ENCODE results near the gene FETUB. TPM values are rescaled to one million over a fixed set of nuclear protein-coding genes. Genes with fewer than 3 reads are reported as not detected.

Gene FETUB
- not detected for total RNA-seq
- polyA plus RNA-seq, result not detected

- 84% methylated on average over 1 of the region's 1 CpG for WGBS
- Histone ChIP-seq H3K36me3 (ENCODE audit: insufficient read depth) (no peaks in the 10 kb centered on the region), H3K4me3 (ENCODE audit: low read depth, low read length) (no peak within 1 kb of the TSS), H3K4me1 (ENCODE audit: insufficient read depth) (no peaks in the 10 kb centered on the region), H3K27ac (ENCODE audit: low read depth) (no peak within 1 kb of the TSS)
- DNase-seq (ENCODE audit: extremely low spot score), result no peak
Observed at GRCh38 chr3:186639778-186640472, at the start of gene FETUB. FETUB (plus strand) TSS chr3:186640399; CDS start chr3:186640461, 62 bp downstream.

GRCh38 chr3:186590580-186591295 is 49.5 kb upstream of the FETUB start:
- H3K4me3 ChIP-seq (ENCODE audit: low read depth, low read length), result no peak overlapping the region
- WGBS, result 78% methylated on average over 7 of the region's 7 CpGs

GRCh38 chr3:186592682-186593081 is 47.5 kb upstream of the FETUB start:
- no peak for DNase-seq (ENCODE audit: extremely low spot score)
- WGBS, result 90% methylated on average over 4 of the region's 4 CpGs
- H3K4me3 ChIP-seq (ENCODE audit: low read depth, low read length), result no peak overlapping the region
- no peaks in the 10 kb centered on the region for H3K36me3 ChIP-seq (ENCODE audit: insufficient read depth)
- H3K27ac ChIP-seq (ENCODE audit: low read depth), result no peak overlapping the region
- H3K4me1 ChIP-seq (ENCODE audit: insufficient read depth), result no peaks in the 10 kb centered on the region

More at GRCh38 chr3:186590580-186591295, 49.5 kb upstream of the FETUB start:
- no peak for DNase-seq (ENCODE audit: extremely low spot score)
- no peaks in the 10 kb centered on the region for H3K4me1 ChIP-seq (ENCODE audit: insufficient read depth)
- no peak overlapping the region for H3K27ac ChIP-seq (ENCODE audit: low read depth)
- H3K36me3 ChIP-seq (ENCODE audit: insufficient read depth), result no peaks in the 10 kb centered on the region

GRCh38 chr3:186593862-186594261 is 46.3 kb upstream of the FETUB start:
- no peak for DNase-seq (ENCODE audit: extremely low spot score)
- Histone ChIP-seq H3K4me3 (ENCODE audit: low read depth, low read length) (no peak overlapping the region), H3K4me1 (ENCODE audit: insufficient read depth) (no peaks in the 10 kb centered on the region), H3K27ac (ENCODE audit: low read depth) (no peak overlapping the region), H3K36me3 (ENCODE audit: insufficient read depth) (no peaks in the 10 kb centered on the region)
- WGBS, result 90% methylated on average over 3 of the region's 3 CpGs

GRCh38 chr3:186594591-186595113 is 45.5 kb upstream of the FETUB start:
- DNase-seq (ENCODE audit: extremely low spot score), result no peak
- H3K36me3 ChIP-seq (ENCODE audit: insufficient read depth), result no peaks in the 10 kb centered on the region
- H3K4me3 ChIP-seq (ENCODE audit: low read depth, low read length), result no peak overlapping the region
- no peak overlapping the region for H3K27ac ChIP-seq (ENCODE audit: low read depth)
- 66% methylated on average over 6 of the region's 6 CpGs for WGBS
- H3K4me1 ChIP-seq (ENCODE audit: insufficient read depth), result no peaks in the 10 kb centered on the region

GRCh38 chr3:186596568-186597287 is 43.5 kb upstream of the FETUB start:
- H3K27ac ChIP-seq (ENCODE audit: low read depth), result no peak overlapping the region
- no peak for DNase-seq (ENCODE audit: extremely low spot score)
- no peaks in the 10 kb centered on the region for H3K36me3 ChIP-seq (ENCODE audit: insufficient read depth)
- H3K4me1 ChIP-seq (ENCODE audit: insufficient read depth), result no peaks in the 10 kb centered on the region
- no peak overlapping the region for H3K4me3 ChIP-seq (ENCODE audit: low read depth, low read length)
- 58% methylated on average over 17 of the region's 17 CpGs for WGBS

- Histone ChIP-seq H3K27ac (ENCODE audit: low read depth) (no peak overlapping the region), H3K4me3 (ENCODE audit: low read depth, low read length) (no peak overlapping the region), H3K4me1 (ENCODE audit: insufficient read depth) (no peaks in the 10 kb centered on the region), H3K36me3 (ENCODE audit: insufficient read depth) (no peaks in the 10 kb centered on the region)
- no peak for DNase-seq (ENCODE audit: extremely low spot score)
- WGBS, result 56% methylated on average over 11 of the region's 11 CpGs
Observed at GRCh38 chr3:186598108-186598784, 42.0 kb upstream of the FETUB start.

GRCh38 chr3:186598794-186599141 is 41.4 kb upstream of the FETUB start:
- H3K27ac ChIP-seq (ENCODE audit: low read depth), result no peak overlapping the region
- no peaks in the 10 kb centered on the region for H3K36me3 ChIP-seq (ENCODE audit: insufficient read depth)
- DNase-seq (ENCODE audit: extremely low spot score), result no peak
- 75% methylated on average over 4 of the region's 4 CpGs for WGBS
- H3K4me1 ChIP-seq (ENCODE audit: insufficient read depth), result no peaks in the 10 kb centered on the region
- no peak overlapping the region for H3K4me3 ChIP-seq (ENCODE audit: low read depth, low read length)

GRCh38 chr3:186599142-186599784 is 40.9 kb upstream of the FETUB start:
- Histone ChIP-seq H3K4me3 (ENCODE audit: low read depth, low read length) (no peak overlapping the region), H3K36me3 (ENCODE audit: insufficient read depth) (no peaks in the 10 kb centered on the region), H3K27ac (ENCODE audit: low read depth) (no peak overlapping the region), H3K4me1 (ENCODE audit: insufficient read depth) (no peaks in the 10 kb centered on the region)
- no peak for DNase-seq (ENCODE audit: extremely low spot score)
- 80% methylated on average over 12 of the region's 12 CpGs for WGBS

GRCh38 chr3:186599785-186600166 is 40.4 kb upstream of the FETUB start:
- Histone ChIP-seq H3K27ac (ENCODE audit: low read depth) (no peak overlapping the region), H3K4me1 (ENCODE audit: insufficient read depth) (no peaks in the 10 kb centered on the region), H3K4me3 (ENCODE audit: low read depth, low read length) (no peak overlapping the region), H3K36me3 (ENCODE audit: insufficient read depth) (no peaks in the 10 kb centered on the region)
- no peak for DNase-seq (ENCODE audit: extremely low spot score)
- WGBS, result 93% methylated on average over 2 of the region's 2 CpGs

GRCh38 chr3:186600896-186601295 is 39.3 kb upstream of the FETUB start:
- H3K27ac ChIP-seq (ENCODE audit: low read depth), result no peak overlapping the region
- H3K4me3 ChIP-seq (ENCODE audit: low read depth, low read length), result no peak overlapping the region
- H3K4me1 ChIP-seq (ENCODE audit: insufficient read depth), result no peaks in the 10 kb centered on the region
- 65% methylated on average over 3 of the region's 3 CpGs for WGBS
- no peaks in the 10 kb centered on the region for H3K36me3 ChIP-seq (ENCODE audit: insufficient read depth)
- DNase-seq (ENCODE audit: extremely low spot score), result no peak

- H3K4me3 ChIP-seq (ENCODE audit: low read depth, low read length), result no peak overlapping the region
- no peak for DNase-seq (ENCODE audit: extremely low spot score)
- no peak overlapping the region for H3K27ac ChIP-seq (ENCODE audit: low read depth)
- 79% methylated on average over 7 of the region's 7 CpGs for WGBS
- no peaks in the 10 kb centered on the region for H3K36me3 ChIP-seq (ENCODE audit: insufficient read depth)
- no peaks in the 10 kb centered on the region for H3K4me1 ChIP-seq (ENCODE audit: insufficient read depth)
Observed at GRCh38 chr3:186603159-186603558, 37.0 kb upstream of the FETUB start.

- H3K27ac ChIP-seq (ENCODE audit: low read depth), result no peak overlapping the region
- H3K4me3 ChIP-seq (ENCODE audit: low read depth, low read length), result no peak overlapping the region
- no peak for DNase-seq (ENCODE audit: extremely low spot score)
- H3K36me3 ChIP-seq (ENCODE audit: insufficient read depth), result no peaks in the 10 kb centered on the region
- H3K4me1 ChIP-seq (ENCODE audit: insufficient read depth), result no peaks in the 10 kb centered on the region
Observed at GRCh38 chr3:186605078-186605477, 35.1 kb upstream of the FETUB start.
